Kidney tubule cell (primary cell): Measurements from ENCODE around the gene PMEPA1.
A peak's percentile ranks its signal among the peaks of the same experiment; 100 is the strongest.

Source experiments
- DNase-seq: peaks from one replicate; pipeline ENCODE4 v3.0.0-alpha.2; 2018; ENCODE audit warnings: low spot score

The PMEPA1 gene

DNA sequence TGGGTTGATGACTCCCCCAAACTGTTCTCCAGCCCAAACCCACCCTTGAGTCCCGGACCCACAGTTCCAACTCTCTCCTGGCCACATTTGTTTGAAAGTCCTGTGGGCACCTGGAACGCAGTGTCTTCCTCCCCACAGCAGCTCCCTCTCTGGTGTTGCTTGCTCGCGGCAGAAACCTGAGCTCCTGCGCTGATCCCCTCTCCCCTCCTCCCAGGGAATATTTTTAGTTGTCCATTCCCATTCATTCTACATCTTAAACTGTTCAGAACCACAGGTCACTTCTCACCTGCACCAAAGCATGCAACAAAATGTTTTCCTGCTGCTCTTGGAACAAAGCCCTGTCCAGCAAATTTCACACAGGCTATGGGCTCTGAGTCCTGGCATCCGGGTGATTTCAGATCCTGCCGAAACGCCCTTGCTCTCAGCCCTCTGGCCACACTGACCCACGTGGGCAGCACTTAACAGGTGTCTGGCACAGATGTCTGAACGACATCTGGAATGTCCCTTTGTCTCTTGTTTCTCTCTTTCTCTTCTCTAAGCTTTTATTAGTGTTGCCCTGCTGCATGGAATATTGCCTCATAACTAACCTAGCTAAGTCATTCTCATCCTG, 27.0 kb upstream of the PMEPA1 start:
- peak; percentile 13 for DNase-seq

DNA sequence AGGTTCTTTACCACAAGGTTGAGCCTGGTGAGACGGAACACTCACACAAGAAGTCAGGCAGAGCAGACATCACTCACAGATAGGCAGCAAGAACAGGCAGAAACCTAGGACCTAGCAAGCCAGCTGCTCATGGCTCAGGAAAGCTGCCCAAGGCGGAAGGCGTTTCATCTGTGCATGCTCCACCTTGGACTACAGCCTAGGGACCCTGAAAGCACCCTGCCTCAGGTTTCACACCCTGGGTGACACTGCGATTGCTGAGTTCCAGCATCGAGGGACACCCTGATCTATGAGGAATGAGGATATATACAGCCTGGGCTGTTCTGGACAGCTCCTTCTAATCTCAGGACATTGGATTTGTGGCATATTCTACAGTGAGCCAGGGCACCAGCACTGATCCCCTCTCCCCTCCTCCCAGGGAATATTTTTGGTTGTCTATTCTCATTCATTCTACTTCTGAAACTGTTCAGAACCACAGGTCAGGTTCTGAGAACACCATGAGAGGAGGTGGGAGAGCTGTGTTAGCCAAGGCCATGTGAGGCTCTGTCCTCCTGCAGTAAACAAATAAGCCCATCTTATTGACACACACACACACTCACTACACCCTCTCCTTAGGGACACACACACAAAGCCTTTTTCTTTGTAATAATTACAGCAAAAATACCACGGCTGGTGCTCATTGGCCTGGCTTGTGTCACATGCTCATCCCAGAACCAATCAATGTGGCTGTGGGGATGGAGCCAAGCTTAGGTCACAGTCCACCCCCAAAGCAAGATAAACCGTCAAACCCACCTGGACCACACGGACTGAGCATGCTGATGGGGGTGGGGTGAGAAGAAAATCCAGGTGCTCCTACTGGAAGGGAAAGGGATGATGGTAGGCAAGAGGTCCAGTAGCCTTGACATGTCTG, 26.3 kb upstream of the PMEPA1 start:
- DNase-seq: no peak

DNA sequence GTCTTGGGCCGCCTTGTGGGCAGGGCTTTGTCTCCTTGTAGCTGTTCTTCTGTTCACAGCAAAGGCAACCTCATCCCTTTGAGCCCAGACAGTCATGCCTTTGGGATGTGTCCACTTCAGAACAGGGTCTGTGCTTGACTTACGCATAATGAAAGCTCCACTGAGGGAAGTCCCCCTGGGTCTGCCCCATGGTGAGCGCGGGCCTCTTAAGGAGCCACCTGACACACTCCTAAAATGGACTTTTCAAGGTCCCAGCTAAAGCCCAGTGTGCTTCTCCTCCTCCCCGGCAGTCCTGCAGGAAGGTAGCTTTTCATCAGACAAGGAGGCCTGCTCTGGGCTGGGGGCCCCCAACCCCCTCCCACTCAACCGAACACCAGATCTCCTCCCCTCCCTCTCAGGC, 24.9 kb upstream of the PMEPA1 start:
- no peak for DNase-seq

DNA sequence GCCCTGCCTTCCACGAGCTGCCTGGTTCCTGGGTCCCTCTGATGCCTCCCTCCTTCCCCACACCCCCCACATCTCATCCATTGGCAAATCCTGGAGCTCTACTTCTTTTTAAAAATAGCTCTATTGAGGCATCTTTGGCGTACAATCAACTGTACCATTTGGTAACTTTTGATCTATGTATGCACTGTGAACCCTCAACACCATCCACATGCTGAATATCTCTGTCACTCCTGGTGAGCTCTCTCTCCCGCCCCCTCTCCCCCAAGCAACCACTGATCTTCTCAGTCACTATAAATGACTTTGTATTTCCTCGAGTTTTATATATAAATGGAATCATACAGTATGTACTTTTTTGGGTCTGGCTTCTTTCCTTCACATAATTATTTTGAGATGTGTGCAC, 22.4 kb upstream of the PMEPA1 start:
- DNase-seq: no peak

DNA sequence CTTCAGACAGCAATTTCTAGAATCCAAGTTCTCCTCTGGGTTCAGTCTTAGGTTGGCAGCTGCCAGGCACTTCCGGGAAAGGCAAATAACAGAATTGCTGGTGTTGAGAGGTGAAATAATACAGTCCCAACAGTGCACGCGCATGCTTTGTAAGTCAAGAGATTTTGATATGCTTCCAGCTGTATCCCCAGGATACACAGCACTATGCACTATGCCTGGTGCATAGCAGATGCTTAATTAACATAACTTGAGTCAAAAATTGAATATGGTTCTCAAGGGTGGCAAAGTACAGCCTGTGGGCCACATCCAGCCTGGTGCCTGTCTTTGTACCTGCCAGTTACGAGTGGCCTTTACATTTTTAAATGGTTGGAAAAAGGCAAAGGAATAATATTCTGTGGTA, 18.9 kb upstream of the PMEPA1 start:
- no peak for DNase-seq

DNA sequence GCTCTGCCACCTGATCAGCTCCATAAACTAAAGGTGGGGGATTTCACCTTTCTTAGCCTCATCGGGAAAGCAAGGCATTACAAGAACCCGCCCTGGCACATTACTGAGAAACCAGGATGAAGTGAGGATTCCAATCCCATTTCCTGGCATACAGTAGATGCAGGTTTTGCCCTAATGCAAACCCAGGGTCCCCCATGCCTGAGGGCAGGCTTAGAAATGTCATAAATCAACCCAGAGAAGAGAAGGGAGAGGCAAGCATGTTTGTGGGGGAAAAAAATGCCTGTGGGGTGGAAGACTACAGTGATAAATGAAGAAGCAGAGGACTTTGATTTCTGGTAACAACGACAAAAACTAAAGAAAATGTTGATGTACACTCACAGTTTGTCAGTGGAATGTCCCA, 18.0 kb upstream of the PMEPA1 start:
- DNase-seq: no peak

DNA sequence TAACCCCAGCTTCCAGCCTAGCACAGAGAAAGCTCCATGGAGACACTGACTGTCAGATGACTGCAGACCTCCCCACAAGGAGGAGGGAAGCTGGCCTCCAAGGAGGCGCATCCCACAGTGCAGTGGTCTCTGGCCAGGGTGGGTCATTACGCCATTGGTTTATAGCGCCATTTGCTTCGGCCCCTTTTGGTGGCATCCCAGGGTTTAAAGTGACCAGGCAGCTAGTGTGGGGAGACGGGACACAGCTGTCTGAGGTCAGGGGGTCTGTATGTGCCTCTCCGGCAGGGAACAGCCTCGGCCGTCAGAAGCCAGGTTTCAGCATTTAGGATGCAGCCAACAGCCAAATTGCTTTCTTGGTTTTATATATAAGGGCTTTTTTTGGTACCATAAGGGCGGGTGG, 15.8 kb upstream of the PMEPA1 start:
- no peak for DNase-seq

DNA sequence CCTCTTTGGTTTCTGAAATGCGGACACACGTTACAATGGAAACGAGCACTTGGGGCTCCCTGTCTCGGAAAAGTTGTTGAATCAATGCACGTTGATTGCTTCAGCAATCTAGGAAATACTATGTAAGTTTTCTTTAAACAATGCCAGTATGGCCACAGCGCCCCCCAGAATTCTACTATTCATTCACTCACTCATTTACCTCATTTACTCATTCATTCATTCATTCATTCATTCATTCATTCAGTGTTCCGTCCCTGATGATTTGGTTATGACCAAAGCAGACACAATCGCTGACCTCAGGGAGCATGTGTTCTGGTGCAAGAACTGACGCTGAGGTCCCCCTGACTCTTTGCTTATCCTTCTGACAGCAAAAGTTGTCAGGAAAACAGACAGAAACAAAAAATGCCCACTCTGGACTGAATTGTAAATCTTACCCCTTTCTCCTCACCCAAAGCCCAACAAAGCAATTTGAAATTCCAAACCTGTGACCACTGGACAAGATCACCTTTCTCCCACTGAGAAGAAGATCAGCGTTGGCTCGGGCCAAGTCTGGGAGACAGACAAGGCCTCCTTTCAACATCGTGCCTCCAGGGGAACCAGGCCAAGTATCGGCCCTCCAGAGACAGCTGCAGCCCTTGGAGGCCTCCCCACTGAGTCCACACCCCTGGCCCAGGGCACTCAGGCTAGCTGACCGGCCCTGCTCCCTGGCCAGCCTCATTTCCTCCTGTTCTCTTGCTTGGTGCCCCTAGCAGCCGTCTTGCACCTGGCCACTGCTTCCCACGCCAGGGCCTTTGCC, 15.0 kb upstream of the PMEPA1 start:
- no peak for DNase-seq

DNA sequence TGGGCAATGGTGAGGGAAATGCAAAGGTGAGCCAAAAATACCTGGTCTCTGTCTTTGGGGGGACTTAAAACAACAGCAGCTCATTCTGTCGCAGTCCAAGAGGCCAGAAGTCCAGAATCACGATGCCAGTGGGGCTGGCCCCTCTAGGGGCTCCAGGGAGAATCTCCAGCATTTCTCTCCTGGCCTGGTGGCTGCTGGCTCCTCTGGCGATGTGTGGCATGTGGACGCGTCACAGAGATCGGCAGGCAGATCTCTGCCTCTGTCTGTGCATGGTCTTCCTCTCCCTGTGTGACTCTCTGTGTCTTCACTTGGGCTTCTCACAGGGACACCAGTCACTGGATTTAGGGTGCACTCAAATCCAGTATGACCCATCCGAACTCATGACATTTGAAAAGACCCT, 14.0 kb upstream of the PMEPA1 start:
- DNase-seq: no peak

DNA sequence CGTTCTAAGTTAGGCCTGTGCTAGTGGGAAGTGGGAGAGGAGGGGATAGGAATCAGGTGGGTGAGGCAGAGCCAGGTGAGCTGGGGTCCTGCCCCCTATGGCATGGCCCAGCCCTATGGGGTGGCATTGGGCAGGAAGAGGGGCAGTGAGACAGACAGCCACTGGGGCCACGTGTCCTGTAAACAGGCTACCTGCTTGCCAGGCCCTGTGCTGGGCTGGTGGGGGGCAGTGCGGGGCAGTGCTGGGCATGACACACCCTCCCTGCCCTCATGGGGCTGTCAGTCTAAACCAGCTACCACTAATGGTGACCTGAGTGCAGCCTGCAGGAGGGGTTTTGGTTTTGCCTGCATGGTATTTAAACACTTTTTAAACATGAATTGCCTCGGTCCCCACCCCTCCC, 10.1 kb upstream of the PMEPA1 start:
- DNase-seq: no peak

DNA sequence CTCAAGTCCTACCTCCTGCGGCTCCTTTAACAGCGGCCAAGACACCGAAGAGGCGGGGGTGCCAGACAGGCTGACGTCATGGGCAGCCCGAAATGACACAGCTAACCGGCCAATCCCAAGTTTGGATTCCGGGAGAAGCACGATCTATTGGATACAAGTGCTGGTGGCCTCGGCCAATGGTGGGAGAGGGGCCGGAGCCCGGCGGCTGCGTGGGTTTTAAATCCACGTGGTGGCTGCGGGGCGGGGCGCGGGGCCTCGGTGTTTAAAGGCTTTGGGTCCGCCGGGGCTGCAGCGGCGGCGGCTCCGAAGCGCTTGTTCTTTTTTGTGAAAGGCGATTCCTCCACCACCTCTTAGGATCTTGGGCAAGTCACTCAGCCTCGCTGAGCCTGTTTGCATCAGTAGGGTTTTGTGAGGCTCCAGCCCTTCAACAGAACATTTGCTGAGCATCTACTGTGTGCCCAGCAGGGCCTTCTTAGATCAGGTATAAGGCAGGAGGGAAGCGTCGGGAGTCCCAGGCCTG, 8.7 kb upstream of the PMEPA1 start:
- peak; percentile 98 for DNase-seq

DNA sequence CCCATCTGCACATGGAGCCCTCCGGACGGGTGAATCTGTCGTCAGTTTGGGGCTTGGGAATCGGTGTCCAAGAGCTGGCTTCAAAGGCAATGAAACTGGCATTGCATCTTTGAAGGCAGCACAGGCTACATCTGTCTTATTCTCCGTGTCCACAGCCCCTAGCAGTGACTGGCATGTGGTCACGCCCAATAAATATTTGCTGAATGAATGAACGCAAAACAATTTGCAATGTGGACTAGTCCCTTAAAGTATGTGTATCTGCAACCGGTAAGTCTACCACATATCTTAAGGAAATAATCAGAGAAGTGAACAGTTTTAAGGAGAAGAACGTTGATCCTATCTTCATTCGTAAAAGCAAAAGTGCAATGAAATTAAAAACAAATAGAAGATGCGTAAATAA, 8.0 kb upstream of the PMEPA1 start:
- DNase-seq: peak; percentile 83

DNA sequence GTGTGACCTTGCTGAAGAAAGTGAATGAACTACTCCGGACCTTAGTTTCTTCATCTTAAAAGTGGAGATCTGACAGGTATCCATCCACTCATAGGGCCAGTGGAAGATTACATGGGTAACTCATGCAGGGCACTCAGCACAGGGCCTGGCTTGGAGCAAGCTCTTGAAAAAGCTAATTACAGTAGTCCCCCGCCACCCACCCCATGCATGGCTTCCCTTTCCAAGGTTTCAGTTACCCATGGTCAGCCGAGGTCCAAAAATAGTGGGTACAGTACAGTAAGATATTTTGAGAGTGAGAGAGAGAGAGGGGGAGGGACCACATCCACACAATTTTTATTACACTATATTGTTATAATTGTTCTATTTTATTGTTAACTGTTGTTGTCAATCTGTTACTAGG, 7.1 kb upstream of the PMEPA1 start:
- no peak for DNase-seq

DNA sequence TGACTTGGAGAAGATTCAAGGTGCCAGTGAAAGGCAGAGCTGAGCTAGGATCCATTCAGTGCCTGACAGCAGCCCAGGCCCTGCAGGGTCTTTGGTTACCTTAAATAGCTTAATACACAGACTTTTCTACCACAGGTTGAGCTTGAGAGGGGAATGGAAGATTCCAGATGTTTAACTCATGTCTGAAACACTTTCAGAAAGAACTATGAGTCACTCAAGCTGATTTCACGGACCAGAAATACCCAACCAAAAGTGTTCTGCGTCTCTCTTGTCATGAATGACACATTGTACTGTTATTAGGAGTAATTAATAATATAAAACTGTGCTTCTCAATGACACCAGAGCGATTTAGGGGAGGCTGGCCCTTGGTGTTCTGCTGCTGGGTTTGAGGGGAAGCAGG, 6.4 kb upstream of the PMEPA1 start:
- DNase-seq: peak; percentile 89

DNA sequence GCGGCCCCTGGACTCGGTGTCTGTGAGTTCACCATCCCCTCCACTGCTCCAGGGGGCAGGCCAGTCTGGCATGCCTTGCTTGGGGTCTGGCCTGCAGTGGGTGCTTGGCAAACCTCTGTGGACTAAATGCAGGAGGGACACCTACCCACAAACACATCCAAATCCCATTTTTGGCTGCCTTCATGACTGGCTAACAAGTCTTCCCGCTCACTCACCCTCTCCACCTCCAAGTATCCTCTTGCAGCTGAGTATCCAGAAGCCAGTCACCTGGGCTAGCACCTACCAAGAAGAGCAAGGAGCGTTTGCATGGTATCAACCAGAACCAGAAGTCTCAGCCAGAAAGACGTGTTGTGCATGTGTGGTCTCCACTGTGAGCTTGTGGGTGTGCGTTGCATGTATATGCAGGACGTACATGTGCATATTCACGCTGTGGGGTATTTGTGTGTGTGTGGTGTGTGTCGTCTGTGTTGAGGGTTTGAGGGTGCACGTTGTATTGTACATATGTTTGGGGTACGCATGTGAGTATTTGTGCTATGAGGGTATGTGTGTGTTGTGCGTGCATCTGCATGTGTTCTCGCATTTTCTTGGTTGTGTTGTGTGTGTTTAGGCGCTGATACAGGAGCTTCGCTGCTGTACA, 5.6 kb upstream of the PMEPA1 start:
- DNase-seq: no peak

DNA sequence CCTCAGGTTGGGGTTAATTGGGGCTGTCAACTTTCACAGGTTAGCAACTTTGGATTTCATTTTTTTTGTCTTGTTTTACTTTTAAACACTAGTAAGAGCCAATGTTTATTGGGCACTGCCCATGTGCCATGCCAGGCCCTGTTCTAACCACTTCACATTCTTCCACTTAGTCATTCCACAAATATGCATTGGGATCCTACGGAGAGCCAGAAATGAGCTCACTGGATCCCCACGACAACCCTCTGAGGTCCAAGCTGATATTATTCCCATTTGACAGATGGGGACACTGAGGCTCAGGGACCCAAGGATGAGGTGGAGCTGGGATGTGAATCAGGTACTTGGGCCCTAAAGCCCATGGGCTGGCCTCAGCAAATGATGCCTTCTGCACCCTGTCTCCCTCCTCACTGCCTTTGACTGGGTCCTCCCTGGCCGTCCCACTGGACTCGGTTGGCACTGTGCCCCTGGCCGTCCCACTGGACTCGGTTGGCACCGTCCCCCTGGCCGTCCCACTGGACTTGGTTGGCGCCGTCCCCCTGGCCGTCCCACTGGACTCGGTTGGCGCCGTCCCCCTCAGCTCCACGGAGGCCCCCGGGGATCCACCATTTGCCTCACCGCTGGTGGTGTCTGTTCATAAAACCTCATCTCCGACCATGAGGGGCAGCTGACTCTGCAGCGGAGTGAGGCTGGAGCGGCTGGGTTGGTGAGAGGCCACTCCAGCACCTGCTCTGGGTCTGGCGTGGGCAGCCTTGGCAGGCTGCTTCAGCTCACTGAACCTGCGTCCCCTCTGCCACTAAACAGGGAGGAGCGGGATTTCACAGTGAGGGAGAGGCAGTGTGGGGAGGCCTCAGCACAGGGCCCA, 4.8 kb upstream of the PMEPA1 start:
- peak; percentile 90 for DNase-seq

DNA sequence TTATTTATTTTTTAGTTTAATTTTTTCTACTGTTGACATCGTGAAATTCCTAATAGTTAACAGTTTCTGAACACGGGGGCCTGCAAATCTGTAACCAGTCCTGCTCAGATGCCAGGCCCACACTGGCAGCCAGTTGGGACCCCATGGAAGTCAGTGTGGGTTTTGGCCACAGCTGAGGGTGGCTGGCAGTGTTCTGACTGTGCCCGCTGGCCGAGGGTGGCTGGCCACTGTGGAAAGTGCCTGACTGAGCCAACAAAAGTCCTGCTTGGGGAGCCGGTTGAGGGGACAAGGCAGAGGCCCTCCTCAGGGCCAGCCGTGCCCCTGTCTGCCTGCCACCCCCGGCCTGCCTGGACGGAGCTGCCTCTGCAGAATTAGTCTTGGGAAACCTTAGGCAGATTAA, 4.1 kb upstream of the PMEPA1 start:
- DNase-seq: no peak

DNA sequence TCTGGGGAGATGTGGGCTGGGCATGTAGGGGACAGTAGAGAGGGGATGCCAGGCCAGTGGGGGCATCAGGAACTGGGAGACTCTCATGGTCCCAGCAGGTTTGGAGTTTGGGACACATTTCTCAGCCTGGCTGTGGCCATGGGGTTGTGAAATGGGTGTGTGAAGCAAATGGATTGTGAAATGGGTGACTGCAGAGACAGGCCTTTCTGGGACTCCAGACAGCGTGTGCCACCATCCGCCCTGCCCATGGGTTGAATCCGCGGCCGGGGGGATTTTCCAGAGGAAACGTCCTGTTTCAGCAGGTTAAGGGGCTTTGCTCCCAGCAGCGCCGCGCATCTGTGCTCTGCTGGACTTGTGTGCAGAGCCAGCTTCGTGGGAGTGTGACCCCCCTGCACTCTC, 3.7 kb upstream of the PMEPA1 start:
- DNase-seq: no peak

DNA sequence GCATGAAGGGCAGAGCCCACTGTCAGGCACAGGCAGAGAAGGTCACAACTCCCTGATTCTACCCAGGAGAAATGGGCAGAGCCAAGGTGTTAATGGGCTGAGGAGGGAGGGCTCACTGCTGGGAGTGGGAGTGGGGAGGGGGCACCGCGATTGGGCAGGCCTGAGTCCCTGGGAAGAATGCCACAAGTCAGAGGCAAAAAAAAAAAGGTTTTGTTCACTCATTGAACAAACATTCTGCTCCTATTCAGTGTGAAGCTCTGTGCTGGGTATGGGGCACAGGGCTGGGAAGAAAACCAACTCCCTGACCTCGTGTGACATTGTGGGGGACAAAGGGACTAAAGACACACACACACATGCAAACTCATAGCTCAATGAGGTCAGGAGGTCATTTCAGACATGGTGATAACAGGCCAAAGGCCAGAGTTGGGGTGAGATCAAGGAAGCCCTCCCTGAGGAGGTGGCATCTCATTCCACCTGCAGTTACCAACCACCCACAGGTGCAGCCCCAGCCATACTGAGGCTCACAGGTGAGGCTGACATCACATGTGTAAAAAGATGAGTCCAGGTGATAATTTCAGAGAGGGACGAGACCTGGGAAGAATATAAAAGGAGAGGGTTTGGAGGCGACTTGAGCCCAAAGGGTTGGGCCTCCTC, 3.2 kb upstream of the PMEPA1 start:
- peak; percentile 7 for DNase-seq

DNA sequence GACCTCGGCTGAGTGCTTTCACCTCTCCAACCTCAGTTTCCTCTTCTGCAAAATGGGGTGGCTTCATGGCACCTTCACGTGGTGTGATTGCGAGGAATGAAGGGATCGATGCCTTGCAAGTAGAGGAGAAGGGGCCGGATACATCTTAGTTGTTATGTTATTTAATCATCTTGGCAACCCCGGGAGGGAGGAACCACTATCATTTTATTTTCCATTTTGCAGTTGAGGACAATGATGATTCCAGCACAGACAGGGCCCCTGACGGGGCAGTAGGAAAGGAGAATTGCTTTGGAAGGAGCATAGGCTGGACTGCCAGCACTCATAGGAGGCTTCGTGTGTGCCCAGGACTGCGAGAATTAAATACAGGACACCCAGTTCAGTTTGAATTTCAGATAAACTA, 2.5 kb upstream of the PMEPA1 start:
- no peak for DNase-seq

DNA sequence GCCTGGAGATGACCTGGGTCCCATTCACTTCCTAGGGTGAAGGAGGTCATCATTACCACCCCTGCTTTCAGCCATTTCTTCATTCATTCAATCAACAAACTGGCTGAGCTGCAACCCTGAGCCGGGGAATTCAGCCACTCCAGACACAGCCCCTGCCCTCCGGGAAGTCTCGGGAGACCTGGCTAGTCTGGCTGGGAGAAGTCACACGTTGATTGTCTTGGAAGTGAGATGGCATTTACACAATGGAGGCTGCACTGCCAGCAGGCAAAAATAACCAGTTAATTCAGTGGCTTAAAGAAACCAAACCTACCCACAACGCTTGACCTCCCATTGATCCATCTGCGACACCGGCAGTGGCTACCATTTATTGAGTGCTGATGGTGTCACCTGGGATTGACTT, 2.0 kb upstream of the PMEPA1 start:
- DNase-seq: no peak
